Endothelial cell of umbilical vein (primary cell): Measurements from ENCODE around the gene ZSCAN5B. TPM values are rescaled to one million over a fixed set of nuclear protein-coding genes. Genes with fewer than 3 reads are reported as not detected.

Experiments
- BruUV-seq: library from RNA; stranded (reverse); fragments of 400-500 nt; replicated peaks from 2 replicates; lab custom pipeline; 2021; lab: Mats Ljungman, UMichigan
- CTCF ChIA-PET: fragments of 300-600, 350-600 bp; sonication (Branson Sonifier 250); formaldehyde crosslinking; loops from one replicate; lab custom pipeline; 2021; ENCODE audit warnings: antibody characterized with exemption, inconsistent platforms; lab: Charles Lee
- POLR2A ChIA-PET: fragments of 300-600, 350-600 bp; sonication (Branson Sonifier 250); formaldehyde crosslinking; loops from one replicate; lab custom pipeline; 2021; ENCODE audit warnings: antibody characterized with exemption, inconsistent platforms; lab: Charles Lee
- DNase-seq: peaks from one replicate; pipeline ENCODE4 v3.0.0-alpha.2; 2011; ENCODE audit warnings: low read depth, low spot score
- FAIRE-seq: peaks from 2 replicates; lab custom pipeline; 2011; peaks lifted over from hg19 to GRCh38; lab: Jason Lieb, UNC
- H2AFZ ChIP-seq: 2 replicates; pipeline ENCODE4 v1.6.0; 2012; ENCODE audit warnings: low read depth, low read length, control low read depth, inconsistent platforms
- H3K27ac ChIP-seq: 2 replicates; pipeline ENCODE4 v1.5.1; 2011; ENCODE audit warnings: low read depth, mild to moderate bottlenecking, control low read depth, low read length, moderate library complexity; ENCODE audit not compliant: insufficient read depth
- H3K27me3 ChIP-seq, 2 experiments: 2 replicates each; pipeline versions ENCODE4 v1.6.0 to v1.6.1; 2011; ENCODE audit warnings: low read length in 2 of 2, mixed read lengths in 1 of 2; ENCODE audit not compliant: control insufficient read depth in 2 of 2, insufficient read depth in 2 of 2
- H3K36me3 ChIP-seq, 2 experiments: 2 replicates in 1 of 2; 3 replicates in 1 of 2; pipeline ENCODE4 v1.5.1; 2011; ENCODE audit warnings: low read length in 2 of 2, mild to moderate bottlenecking in 1 of 2, moderate library complexity in 1 of 2; ENCODE audit not compliant: control insufficient read depth in 2 of 2, insufficient read depth in 2 of 2; ENCODE audit errors: extremely low read depth in 1 of 2
- H3K4me1 ChIP-seq: 3 replicates; pipeline ENCODE4 v1.5.1; 2011; ENCODE audit warnings: mild to moderate bottlenecking, low read length; ENCODE audit not compliant: control insufficient read depth, insufficient read depth; ENCODE audit errors: extremely low read depth
- H3K4me2 ChIP-seq: 2 replicates; pipeline ENCODE4 v1.6.1; 2011; ENCODE audit warnings: low read length, control low read depth, mixed read lengths; ENCODE audit not compliant: insufficient read depth
- H3K4me3 ChIP-seq, 3 experiments: fragments of 200-600 bp in 1 of 3; sonication (generic), shearing (Covaris generic) in 1 of 3; replicated peaks in 1 of 3; 2 replicates each; pipeline ENCODE4 v1.5.1; 2011 to 2016; ENCODE audit warnings: control low read depth in 3 of 3, low read length in 3 of 3, mild to moderate bottlenecking in 2 of 3, inconsistent platforms in 1 of 3, low read depth in 1 of 3, moderate library complexity in 1 of 3; ENCODE audit not compliant: insufficient read depth in 1 of 3
- H3K79me2 ChIP-seq: 2 replicates; pipeline ENCODE4 v1.6.0; 2012; ENCODE audit warnings: low read length, inconsistent platforms; ENCODE audit not compliant: control insufficient read depth, insufficient read depth
- H3K9ac ChIP-seq: replicated peaks from 2 replicates; pipeline ENCODE3; 2011; ENCODE audit warnings: low read length, control low read depth; ENCODE audit not compliant: insufficient read depth; ENCODE audit errors: extremely low read depth
- H3K9me1 ChIP-seq: replicated peaks from 3 replicates; pipeline ENCODE4 v1.6.0; 2011; ENCODE audit warnings: mild to moderate bottlenecking, low read length; ENCODE audit not compliant: control insufficient read depth, insufficient read depth; ENCODE audit errors: extremely low read depth
- H3K9me3 ChIP-seq: replicated peaks from 2 replicates; pipeline ENCODE4 v1.5.1; 2012; ENCODE audit warnings: low read length, inconsistent platforms; ENCODE audit not compliant: control insufficient read depth, insufficient read depth
- H4K20me1 ChIP-seq: replicated peaks from 2 replicates; pipeline ENCODE3; 2011; ENCODE audit warnings: mild to moderate bottlenecking, low read length; ENCODE audit not compliant: control insufficient read depth, insufficient read depth; ENCODE audit errors: extremely low read depth
- EZH2 ChIP-seq: IDR thresholded peaks from 2 replicates; pipeline ENCODE4 v1.6.1; 2012; ENCODE audit warnings: borderline replicate concordance, low read depth, mild to moderate bottlenecking, moderate library complexity, low read length, inconsistent platforms; ENCODE audit not compliant: severe bottlenecking
- FOS ChIP-seq: IDR thresholded peaks from 2 replicates; pipeline ENCODE4 v1.6.1; 2011; ENCODE audit warnings: mild to moderate bottlenecking, low read length, moderate library complexity, borderline replicate concordance; ENCODE audit not compliant: insufficient read depth
- MYC ChIP-seq: IDR thresholded peaks from one replicate; pipeline ENCODE4 v1.6.1; 2011; ENCODE audit warnings: mild to moderate bottlenecking, low read depth, low read length
- POLR2AphosphoS5 ChIP-seq: IDR thresholded peaks from 2 replicates; pipeline ENCODE4 v1.6.1; 2012; ENCODE audit warnings: low read depth, mild to moderate bottlenecking, control low read depth, low read length, moderate library complexity; ENCODE audit not compliant: insufficient read depth
- dilution Hi-C: fragments of 300-500 bp; cut with MboI; formaldehyde crosslinking; loops from one replicate; pipeline ENCODE4 v1.15.0; 2019; ENCODE audit warnings: low sequenced_read_pairs; ENCODE audit not compliant: extremely low pct_ligation_motif_present
- intact Hi-C: fragments of 100-400 bp; cut with micrococcal nuclease; formaldehyde crosslinking; loops from one replicate; pipeline ENCODE4 v1.10.0; 2022
- polyA plus RNA-seq, 4 experiments: library from polyadenylated mRNA; depleted of rRNA in 3 of 4; stranded (reverse) in 3 of 4; unstranded in 1 of 4; fragments of >200 nt; gene quantifications; 2 replicates each; pipeline versions ENCODE4 v1.2.1 to v1.2.3, GENCODE V29; 2011 to 2012; ENCODE audit warnings: missing spikeins in 1 of 4
- total RNA-seq: library from RNA; stranded (reverse); gene quantifications from 2 replicates; pipeline ENCODE4 v1.2.3, GENCODE V29; 2021
- TF ChIP-seq, protein P1 (sequence below), 2 donors: IDR thresholded peaks; 1 replicate in 1 of 2; 2 replicates in 1 of 2; pipeline ENCODE4 v1.5.1; 2011; ENCODE audit warnings: low read length in 2 of 2, mild to moderate bottlenecking in 2 of 2, moderate library complexity in 2 of 2, control low read depth in 1 of 2, inconsistent platforms in 1 of 2, low read depth in 1 of 2; ENCODE audit not compliant: insufficient read depth in 1 of 2; ENCODE audit errors: extremely low read depth in 1 of 2
- TF ChIP-seq, protein P2 (sequence below): IDR thresholded peaks from 2 replicates; pipeline ENCODE4 v1.6.1; 2011; ENCODE audit not compliant: insufficient read depth, insufficient read length

ZSCAN5B gene
- total and polyA plus RNA-seq, 2 donors (not counting 3 experiments of a cell fraction or from before 2014, with no cell fraction given): 0.07 TPM; not detected in 1

DNA sequence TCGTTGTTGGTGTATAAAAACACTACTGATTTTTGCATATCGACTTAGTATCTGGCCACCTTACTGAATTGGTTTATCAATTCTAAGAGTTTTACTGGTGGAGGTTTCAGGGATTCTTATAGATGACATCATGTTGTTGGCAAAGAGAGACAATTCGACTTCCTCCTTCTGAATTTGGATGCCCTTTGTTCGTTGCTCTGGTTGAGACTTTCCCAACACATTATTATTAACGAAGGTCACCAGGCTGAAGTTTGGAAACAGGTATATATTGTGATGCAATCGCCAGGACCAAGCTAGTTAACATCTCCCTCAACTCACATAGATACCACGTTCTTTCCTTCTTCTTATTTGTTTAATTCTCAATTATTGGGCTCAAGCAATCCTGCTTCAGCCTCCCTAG, 2.1 kb upstream of the ZSCAN5B start:
- intact Hi-C loops (no loop called here), dilution Hi-C loops (no loop called here)
- H3K4me3 ChIP-seq: no peak overlapping the region
- no peak for DNase-seq
- H3K9me3 ChIP-seq: no peaks in the 10 kb centered on the region
- H4K20me1 ChIP-seq: no peaks in the 10 kb centered on the region
- TF ChIP-seq, protein P1, sequence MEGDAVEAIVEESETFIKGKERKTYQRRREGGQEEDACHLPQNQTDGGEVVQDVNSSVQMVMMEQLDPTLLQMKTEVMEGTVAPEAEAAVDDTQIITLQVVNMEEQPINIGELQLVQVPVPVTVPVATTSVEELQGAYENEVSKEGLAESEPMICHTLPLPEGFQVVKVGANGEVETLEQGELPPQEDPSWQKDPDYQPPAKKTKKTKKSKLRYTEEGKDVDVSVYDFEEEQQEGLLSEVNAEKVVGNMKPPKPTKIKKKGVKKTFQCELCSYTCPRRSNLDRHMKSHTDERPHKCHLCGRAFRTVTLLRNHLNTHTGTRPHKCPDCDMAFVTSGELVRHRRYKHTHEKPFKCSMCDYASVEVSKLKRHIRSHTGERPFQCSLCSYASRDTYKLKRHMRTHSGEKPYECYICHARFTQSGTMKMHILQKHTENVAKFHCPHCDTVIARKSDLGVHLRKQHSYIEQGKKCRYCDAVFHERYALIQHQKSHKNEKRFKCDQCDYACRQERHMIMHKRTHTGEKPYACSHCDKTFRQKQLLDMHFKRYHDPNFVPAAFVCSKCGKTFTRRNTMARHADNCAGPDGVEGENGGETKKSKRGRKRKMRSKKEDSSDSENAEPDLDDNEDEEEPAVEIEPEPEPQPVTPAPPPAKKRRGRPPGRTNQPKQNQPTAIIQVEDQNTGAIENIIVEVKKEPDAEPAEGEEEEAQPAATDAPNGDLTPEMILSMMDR (IDR thresholded peaks at IDR 0.05; ENCODE audit: extremely low read depth in 1 of 2, insufficient read depth in 1 of 2, low read depth in 1 of 2, low read length in 2 of 2): no peak
- no peak for TF ChIP-seq EZH2
- TF ChIP-seq, protein P2, sequence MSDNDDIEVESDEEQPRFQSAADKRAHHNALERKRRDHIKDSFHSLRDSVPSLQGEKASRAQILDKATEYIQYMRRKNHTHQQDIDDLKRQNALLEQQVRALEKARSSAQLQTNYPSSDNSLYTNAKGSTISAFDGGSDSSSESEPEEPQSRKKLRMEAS: no peak
- no peak for TF ChIP-seq POLR2AphosphoS5
- TF ChIP-seq FOS: no peak
- no peak for TF ChIP-seq MYC
- H3K4me1 ChIP-seq: no peaks in the 10 kb centered on the region
- H3K27ac ChIP-seq: no peak overlapping the region
- FAIRE-seq: no peak
- POLR2A ChIA-PET: no interaction called here
- no peak overlapping the region for H3K9ac ChIP-seq
- H2AFZ ChIP-seq: no peak overlapping the region
- no TSS peak for BruUV-seq
- H3K36me3 ChIP-seq: no peaks in the 10 kb centered on the region
- CTCF ChIA-PET: no interaction called here
- H3K4me2 ChIP-seq: no peak overlapping the region
- H3K79me2 ChIP-seq: no peaks in the 10 kb centered on the region
- H3K27me3 ChIP-seq: no peaks in the 10 kb centered on the region
- H3K9me1 ChIP-seq: no peaks in the 10 kb centered on the region
